HG03175 (cell line): ENCODE measurements around the gene MOV10L1.

ENCODE experiments used
- ATAC-seq: cut with Tn5 transposase; IDR thresholded peaks from one replicate; pipeline ENCODE4 v1.9.1; 2021; ENCODE audit warnings: mild to moderate bottlenecking, moderate library complexity; ENCODE audit not compliant: unreplicated experiment

The MOV10L1 gene

DNA sequence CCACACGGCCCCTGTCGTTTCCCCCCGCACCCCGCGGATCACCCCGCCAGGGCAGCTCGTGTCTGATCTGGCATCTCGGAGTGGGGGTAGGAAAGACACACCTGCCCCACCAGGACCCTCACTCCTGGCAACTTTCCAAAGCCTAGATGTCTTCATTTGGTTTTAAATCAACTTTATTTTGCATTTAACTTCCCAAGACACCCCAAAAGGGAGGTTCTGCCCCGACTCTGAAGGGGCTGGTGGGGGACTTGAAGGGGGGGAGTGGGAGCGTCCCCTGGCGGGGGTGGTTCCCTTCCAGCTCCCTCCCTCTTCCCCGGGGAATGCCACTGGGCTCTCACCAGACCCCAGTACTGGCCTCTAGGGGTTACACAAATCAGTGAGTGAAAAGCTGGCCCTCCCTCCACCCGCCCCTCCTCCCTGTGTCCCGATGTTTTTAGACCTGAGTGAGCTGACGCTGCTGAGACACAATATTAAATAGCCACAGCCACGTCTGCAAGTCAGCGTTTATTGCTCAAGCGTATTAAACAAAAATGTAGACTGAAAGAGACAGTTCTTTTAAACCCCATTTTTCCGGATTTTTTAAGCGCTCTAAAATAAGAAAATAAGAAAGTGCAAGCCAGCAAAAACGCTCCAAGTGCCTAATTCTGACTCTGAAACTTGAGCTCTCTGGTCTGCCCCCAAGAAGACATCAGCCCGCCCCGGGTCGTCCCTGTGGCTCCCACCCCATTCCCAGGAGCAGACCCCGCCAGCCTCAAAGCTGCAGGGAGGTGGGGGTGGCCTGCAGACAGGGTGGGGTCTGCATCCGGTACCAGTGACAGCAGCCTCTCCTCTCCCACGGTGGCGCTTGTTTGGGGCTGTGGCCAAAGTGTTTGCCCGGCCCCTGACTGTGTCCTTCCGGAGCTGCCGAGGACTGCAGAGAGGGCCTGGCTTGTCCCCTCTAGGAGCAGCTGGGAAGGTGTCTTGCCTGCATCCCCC, 30.6 kb upstream of the MOV10L1 start:
- ATAC-seq = no peak

DNA sequence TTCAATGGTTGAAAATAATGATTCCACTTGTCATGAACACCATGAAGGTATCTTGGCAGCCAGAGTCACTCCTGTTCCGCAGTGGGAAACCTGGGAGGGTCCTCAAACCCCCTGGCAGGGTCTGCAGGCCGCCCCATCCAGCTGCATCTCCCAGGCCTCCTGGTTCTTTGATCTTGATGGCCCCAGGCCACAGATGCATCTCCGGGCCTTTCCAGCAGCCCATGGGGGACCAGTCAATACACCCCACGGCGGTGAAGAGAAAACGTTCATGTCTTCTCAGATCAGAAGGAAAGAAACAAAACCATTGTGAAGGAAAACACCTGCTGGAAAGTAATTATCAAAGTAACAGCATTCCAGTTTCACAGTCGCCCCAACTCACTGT, 29.9 kb upstream of the MOV10L1 start:
- ATAC-seq = no peak

DNA sequence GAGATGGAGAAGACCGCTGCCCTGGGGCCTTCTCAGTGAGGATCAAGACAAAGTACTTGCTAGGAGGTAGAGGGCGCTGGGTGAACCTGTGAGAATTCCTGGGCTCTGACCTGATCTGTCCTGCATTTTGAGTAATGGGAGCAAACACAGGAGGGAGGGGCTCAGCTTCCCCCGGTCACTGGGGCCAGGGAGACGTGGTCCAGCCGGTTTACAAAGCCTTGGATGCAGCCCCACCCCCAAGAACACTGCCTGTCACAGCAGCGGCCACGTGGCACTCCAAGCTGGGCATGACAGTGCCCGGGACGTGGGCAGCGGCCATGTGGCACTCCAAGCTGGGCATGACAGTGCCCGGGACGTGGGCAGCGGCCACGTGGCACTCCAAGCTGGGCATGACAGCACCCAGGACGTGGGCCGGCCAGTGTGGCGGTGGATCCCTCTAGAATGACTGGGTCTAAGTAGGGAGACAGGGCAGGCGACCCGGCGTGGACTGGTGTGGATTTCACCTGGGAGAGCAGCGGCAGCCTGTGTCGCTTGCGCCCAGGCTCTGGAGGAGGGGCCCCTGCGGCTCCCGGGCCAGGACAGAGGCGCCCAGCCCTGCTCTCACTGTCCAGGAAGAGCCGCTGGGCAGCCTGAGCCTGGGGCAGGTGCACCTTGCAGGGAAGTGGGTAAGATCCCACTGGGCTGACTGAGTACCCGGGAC, 29.2 kb upstream of the MOV10L1 start:
- no peak for ATAC-seq

DNA sequence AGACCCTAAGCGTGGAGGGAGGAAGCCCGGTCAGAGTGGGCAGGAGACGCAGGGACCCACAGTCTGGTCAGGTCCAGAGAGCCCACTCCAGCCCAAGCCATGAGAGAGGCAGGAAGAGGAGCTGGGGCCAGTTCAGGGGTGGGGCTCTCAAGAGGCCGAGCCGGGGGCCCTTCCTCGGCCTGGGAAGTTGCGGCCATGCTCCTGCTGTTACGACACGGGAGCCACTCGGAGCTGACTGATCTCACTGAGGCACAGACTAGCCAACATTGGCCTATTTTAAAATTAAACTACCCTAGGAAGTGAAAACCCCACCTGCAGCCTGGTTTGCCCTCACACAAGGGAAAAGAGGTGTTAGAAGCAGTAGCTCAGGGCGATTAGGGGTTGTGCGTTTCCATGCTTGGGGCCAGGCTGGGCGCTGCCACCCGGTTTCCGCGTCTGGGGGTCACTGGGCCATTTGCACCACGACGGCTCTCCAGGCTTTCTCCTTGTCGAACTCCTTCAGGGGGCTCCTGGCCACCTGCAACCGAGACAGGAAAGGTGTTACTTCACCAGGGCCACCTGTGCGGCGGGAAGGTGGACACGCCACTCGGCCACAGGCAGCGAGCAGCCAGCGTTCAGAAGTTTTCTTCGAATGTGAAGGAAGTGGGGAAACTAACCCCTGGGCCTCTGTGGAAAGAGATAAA, 28.5 kb upstream of the MOV10L1 start:
- ATAC-seq = no peak

DNA sequence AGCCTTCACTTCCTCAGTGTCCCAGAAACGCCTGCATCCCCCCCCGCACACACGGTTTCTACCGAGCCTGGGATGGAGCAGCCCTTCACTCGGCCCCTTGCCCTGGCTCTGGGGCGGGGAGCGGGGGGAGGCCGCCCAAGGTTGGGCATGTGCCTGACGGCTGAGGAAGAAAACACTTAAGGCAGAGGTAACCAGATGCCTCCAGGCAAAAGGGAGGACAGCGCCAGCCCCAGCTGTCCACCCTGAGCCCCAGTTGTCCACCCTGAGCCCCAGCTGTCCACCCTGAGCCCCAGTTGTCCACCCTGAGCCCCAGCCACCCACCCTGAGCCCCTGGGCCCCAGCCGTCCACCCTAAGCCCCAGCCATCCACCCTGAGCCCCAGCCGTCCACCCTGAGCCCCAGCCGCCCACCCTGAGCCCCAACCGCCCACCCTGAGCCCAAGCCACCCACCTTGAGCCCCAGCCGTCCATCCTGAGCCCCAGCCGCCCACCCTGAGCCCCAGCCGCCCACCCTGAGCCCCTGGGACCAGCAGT, 27.9 kb upstream of the MOV10L1 start:
- no peak for ATAC-seq

DNA sequence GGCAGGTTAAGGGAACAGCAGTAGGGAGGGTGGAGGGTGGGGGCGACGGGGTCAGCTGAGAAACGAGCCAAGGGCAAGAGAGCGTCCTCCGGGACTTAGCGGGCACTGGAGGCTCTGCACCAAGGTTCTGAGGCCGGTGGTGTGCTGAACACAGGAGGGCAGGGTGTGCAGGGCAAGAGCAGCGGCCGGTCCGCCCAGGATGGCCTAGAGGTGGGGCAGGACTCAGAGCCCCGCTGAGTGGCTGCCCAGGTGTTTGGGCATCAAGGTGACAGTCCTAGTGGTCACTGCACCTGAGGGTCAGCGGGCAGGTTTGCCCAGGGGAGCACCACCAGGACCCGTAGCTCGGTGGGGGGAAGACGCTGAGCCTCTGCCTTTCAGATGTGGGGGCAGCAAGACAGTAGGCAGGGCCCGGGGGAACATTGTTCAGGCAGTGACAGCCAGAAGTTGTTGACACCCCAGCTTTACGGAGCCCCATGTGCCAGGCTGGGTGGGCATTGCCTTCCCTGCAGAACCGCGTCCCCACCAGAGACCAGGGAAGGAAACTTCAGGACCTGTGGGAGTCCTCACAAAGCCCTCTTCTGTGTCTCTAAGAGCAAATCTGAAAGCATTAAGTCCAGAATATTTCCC, 27.2 kb upstream of the MOV10L1 start:
- no peak for ATAC-seq

DNA sequence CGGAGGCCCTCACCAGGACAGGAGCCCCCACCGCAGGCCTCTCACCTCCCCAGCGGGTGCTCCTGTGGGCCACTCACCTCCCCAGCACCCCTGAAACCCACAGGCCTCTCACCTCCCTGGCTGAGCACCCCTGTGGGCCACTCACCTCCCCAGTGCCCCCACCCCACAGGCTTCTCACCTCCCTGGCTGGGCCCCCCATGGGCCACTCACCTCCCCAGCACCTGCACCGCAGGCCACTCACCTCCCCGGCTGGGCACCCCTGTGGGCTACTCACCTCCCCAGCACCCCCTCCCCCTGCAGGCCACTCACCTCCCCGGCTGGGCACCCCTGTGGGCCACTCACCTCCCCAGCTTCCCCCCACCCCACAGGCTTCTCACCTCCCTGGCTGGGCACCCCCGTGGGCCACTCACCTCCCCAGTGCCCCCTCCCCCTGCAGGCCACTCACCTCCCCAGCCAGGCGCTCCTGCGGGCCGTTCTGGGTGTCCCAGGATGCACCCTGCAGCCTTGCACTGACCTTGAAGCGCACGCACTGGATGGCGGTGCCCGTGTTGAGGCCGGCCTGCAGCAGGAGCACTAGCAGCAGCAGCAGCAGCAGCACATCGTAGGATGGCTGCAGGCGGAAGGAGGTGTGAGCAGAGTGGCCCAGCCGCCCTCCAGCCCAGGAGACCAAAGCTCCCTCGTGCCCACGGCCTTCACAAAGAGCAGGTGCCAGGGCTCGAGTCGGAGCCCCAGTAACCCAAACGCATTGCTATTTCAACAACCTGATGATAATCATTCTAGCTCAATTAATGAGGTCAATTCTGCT, 26.0 kb upstream of the MOV10L1 start:
- ATAC-seq = no peak

DNA sequence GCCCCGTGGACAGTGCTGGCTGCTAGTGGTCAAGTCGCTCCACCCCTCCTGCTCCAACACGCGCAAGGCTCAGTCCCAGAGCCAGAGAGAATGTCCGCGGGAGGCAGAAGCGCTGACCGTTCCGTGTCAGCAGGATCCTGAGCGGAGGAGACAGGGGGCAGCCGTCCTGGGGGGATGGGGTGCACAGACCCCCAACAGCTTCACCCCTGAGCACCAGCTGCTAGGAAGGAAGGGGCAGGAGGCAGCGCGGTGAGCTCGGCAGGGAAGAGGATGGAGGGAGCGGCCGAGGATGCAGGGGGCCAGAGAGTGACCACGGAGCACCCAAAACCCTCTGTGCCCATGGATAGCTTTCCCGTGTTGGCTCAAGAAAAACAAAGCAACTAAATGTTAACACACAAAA, 25.4 kb upstream of the MOV10L1 start:
- ATAC-seq = no peak

DNA sequence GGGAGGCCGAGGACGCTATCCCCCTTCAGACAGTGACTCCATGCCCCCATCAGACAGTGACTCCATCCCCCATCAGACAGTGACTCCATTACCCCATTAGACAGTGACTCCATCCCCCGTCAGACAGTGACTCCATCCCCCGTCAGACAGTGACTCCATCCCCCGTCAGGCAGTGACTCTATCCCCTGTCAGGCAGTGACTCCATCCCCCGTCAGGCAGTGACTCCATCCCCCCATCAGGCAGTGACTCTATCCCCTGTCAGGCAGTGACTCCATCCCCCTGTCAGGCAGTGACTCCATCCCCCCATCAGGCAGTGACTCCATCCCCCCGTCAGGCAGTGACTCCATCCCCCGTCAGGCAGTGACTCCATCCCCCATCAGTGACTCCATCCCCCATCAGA, 22.6 kb upstream of the MOV10L1 start:
- no peak for ATAC-seq

DNA sequence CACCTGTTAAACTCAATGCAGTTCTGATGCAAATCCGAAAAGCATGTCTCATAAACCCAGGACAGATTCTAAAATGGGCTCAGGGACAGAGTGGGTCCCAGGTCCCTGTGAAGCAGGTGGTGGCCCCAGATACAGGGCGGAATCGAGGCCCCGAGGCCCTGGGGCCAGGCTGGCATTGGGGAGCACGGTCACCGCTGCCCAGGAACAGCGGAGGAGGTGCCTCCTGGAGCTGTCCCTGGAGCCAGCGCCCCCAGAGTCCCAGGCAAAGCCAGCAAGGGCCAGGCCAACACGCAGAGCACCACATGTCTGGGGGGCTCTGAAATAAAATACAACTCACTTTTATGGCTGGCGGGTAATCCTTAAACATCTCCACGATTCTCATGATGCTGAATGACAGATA, 21.7 kb upstream of the MOV10L1 start:
- ATAC-seq = no peak

DNA sequence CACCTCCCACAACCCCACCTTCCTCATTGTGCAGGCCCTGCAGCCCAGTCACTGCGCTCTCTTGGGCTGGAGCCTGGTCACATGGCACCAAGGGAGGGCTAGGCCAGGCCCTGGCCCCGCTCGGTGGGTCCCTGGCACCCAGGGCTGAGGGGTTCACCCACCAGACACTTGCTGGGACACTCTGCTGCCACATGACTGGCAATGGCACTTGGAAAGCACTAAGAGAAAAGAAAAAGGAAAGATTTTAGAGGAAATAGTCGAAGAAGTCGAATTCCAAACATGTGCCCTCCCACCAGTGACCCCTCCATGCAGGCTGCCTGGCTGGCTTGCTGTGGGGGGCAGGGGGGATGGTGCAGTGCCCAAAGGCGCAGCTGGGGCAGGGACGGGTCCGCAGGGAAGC, 19.4 kb upstream of the MOV10L1 start:
- ATAC-seq = no peak

DNA sequence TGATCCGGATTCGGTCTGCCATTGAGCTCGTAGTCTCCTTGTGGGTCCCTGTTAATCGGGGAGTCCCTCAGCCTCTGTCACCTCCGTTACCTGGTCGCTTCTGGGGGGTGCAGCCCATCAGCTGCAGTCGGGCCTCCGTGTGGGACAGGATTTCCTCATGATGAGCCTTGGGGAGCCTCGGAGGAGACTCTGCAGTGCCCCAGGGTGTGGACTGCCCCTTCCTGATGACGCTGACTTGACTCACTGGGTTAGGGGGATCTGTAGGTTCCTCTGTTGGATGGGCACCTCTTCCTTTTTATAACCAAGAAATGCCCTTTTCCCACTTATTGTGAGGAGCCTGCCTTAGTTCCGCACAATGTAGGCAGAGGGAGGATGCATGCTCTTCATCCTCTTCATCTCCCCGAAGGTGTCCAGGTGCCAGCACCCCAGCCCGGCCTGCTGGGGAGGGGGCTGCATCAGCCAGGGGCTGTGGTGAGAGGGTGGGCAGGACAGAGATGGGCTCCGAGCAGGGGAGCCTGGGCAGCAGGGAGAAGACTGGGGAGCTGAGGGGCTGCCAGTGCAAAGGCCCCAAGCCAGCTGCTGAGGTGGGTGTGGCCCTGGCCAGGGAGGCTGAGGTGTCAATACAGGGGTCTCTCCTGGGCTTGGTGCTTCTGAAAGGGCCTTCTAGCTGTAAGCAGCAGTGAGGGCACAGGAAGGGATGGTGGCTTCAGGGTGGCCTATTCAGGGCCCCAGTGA, 18.2 kb upstream of the MOV10L1 start:
- ATAC-seq = no peak

DNA sequence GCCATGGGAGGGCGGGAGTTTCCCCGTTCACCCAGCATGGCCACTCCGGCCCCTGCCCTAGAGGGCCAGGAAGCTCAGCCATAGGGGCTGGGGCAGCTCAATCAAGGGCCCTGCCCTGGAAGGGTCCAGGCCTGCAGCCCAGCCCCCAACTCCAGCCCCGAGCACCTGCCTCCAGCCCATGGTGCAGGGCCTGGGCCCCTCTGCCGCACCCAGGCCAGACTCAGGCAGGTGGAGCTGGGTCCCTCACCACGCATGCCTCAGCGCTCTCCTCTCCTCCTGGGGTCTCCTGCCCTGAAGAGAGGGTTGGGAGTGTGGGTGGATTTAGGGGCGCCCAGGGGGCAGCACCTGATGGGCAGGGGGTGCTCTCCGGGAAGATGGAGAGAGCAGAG, 17.6 kb upstream of the MOV10L1 start:
- ATAC-seq = no peak

DNA sequence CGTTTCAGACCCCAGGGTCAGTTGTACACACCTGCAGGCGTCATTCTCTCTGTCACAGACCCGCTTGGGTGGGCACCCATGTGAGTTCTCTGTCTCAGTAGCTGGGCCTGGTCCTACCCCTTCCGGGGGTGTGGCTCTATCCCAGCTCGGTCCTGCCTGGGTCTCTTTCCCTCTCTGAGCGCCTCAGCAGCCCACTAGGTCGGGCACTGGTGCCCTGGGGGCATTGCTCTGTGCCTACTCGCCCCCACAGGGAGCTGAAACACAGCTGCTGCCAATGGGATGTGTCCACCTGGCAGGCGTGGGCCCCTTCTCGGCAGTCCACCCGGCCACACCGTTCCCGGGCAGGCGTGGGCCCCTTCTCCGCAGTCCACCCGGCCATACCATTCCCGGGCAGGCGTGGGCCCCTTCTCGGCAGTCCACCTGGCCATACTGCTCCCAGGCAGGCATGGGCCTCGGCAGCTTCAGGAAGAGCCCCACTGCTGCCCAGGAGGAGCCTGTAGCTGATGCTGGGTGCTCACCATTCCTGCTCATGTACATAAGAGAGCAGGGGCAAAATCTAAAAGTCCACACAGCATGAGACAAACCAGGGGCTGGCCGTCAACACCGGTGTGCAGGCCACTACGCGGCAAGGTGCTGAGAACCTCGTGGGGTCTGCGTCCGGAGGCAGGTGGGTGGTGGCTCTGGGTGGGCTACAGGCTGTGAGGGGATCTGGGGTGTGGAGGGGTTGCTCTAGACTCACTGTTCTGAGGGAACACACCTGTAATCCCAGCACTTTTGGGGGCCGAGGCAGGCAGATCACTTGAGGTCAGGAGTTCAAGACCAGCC, 16.9 kb upstream of the MOV10L1 start:
- no peak for ATAC-seq

DNA sequence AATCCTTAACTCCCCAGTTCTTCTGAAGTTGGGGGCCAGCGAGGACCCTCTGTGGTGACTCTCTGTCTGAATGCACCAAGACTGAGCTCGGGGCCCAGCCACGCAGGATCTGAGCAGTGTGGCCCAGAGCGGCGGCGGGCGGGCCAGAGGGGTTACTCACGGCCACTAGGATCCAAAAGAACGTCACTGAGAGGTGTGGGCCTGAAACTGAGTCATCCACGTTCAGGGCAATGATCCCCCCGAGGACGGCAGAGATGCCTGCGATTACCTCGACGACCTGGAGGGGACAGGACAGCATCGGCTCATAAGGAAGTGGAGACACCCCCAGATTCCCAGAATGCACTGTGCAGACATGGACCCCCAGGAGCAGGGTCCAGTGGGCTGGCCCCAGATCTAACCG, 15.8 kb upstream of the MOV10L1 start:
- ATAC-seq = no peak

DNA sequence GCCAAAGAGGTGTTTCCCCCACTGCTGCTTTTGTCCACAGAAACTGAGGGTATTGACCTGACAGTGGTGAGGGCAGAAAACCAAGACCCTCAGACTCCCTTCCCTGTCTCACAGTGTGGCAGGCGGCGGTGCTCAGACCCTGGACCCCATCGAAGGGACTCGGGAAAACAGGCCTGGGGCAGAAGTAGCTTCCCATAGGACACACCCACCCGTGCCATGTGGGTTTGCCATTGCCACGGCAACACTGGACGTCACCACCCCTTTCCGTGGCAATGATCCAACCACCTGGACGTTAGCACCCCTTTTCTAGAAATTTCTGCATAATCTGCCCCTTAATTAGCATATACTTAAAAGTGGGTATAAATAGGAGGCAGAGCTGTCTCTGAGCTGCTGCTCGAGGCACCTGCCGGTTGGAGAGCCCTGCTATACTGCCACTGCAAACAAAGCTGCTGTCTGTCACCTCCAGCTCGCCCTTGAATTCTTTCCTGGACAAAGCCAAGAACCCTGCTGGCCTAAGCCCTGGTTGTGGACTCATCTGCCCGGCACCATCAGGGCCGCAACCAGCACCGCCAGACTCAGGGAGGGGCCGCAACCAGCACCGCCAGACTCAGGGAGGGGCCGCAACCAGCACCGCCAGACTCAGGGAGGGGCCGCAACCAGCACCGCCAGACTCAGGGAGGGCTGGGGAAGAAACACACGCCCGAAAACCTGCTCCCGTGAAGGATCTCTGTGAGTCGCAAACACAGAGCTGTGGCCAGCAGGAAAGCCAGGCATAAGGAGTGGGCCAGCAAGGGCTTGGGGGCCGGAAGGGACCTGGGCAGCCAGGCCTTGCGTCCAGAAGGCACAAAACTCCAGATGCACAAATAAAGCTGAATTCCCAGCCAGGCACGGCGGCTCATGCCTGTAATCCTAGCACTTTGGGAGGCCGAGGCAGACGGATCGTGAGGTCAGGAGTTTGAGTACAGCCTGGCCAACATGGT, 15.0 kb upstream of the MOV10L1 start:
- ATAC-seq = no peak
